ENCODE measurements around the gene TSPAN4. TPM values are rescaled to one million over a fixed set of nuclear protein-coding genes. Genes with fewer than 3 reads are reported as not detected.

Gene TSPAN4
- total and polyA plus RNA-seq, 10 donors, result 32.1 to 140 (median 107) TPM

DNA sequence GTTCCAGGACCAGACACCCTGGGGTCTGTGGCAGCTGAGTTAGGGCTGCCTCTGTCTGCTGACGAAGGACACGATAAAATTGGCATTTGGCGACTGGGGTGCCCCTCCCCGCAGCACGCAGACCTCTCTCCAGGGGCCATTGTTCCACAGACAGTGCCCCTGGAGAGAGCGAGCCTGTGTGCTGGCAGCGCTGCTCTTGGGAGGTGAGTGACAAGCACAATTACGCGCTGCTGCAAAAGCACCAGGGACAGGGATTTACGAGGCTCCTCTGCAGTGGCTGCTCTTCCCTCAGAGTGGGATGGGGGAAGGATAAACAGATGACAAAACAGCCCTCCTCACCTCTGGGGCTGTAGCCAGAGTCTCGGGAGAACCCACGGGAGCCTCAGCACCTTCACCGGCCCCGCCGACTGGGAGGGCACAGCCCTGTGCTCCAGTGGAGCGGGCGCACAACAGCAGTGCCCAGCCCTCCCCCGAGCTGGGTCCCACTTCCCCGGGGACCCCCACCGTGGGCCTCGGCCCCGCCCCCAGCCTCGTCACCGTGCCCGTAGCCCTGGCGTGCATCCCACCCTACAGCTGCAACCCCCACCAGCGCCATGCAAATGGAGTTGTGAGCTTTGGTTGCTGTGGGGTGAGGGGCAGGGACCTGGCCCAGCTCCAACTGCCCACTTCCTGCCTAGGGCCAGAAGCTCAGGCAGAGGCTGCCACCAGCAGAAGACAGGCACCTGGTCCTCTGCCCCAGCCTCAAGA, 48.3 kb downstream of the TSPAN4 start:
- Histone ChIP-seq H3K4me1 (peaks cover 0 to 5% (median 0%) of the 10 kb centered on the region in 6 donors), H3K36me3 (peaks cover 0 to 93% (median 34%) of the 10 kb centered on the region in 6 donors), H3K27ac (no peak overlapping the region), H3K4me3 (no peak overlapping the region), H3K9me3 (no peaks in the 10 kb centered on the region), H3K27me3 (replicated peaks in 1 of 7) (no peaks in the 10 kb centered on the region)
- no peak for TF ChIP-seq POLR2AphosphoS5 (IDR thresholded peaks at IDR 0.05)
- no peak for TF ChIP-seq CTCF (IDR thresholded peaks at IDR 0.05 in 8 of 11, conservative IDR thresholded peaks at IDR 0.05 in 3 of 11)
- intact Hi-C loops (cut with DNase I; ENCODE audit: low total_unique reads), result no loop called here
- 80 to 88% (median 84%) methylated on average over 17 to 27 of the region's 27 CpGs for WGBS, 5 donors
- no peak for DNase-seq

DNA sequence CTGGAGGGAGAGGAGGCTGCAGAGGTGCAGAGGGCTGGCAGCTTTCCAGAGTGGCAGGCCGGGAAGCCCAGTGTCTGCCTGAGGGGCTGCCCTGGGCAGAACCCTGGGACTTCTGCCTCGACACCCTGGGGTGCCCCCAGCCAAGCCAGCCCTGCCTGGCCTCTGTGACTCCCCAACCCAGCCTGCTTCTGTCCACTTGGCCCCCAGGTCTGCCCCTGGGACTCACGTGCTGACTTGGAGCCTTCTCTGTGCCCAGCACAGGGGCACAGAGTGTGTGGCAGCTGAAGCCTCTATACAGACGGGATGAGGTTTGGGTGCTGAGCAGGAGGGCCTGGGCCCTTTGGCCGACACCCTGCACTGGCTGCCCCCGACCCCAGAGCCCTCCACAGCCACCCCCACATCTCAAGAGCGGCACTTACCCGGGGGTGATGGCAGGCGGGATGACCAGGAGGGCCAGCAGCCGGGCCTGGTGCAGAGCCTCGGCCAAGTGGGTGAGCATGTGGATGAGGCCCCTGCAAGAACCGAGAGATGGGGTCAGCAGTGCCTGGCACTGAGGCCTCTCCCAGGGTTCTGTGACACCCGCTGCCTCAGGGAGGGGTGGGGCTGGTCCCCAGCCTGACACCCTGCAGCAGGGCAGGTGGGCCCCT, 50.5 kb downstream of the TSPAN4 start:
- Histone ChIP-seq H3K4me3 (no peak overlapping the region), H3K4me1 (peaks cover 0 to 5% (median 0%) of the 10 kb centered on the region in 6 donors), H3K9me3 (no peaks in the 10 kb centered on the region), H3K27me3 (replicated peaks in 1 of 7) (no peaks in the 10 kb centered on the region), H3K36me3 (peaks cover 0 to 82% (median 20%) of the 10 kb centered on the region in 6 donors), H3K27ac (no peak overlapping the region)
- 78 to 91% (median 90%) methylated on average over 2 to 13 of the region's 13 CpGs for WGBS, 5 donors
- DNase-seq, result no peak
- intact Hi-C loops (cut with DNase I; ENCODE audit: low total_unique reads), result no loop called here
- no peak for TF ChIP-seq CTCF (IDR thresholded peaks at IDR 0.05 in 8 of 11, conservative IDR thresholded peaks at IDR 0.05 in 3 of 11)
- peak in 1 of 3 donors; percentile 7 for TF ChIP-seq POLR2AphosphoS5 (IDR thresholded peaks at IDR 0.05)
- TF ChIP-seq POLR2A (IDR thresholded peaks at IDR 0.05), result no peak

- no peak overlapping the region for H3K4me3 ChIP-seq
- no peak for DNase-seq
- WGBS, 5 donors, result 90 to 93% (median 91%) methylated on average over 2 to 12 of the region's 12 CpGs
- TF ChIP-seq POLR2A (IDR thresholded peaks at IDR 0.05) (no peak), CTCF (IDR thresholded peaks at IDR 0.05 in 8 of 11, conservative IDR thresholded peaks at IDR 0.05 in 3 of 11) (no peak), POLR2AphosphoS5 (IDR thresholded peaks at IDR 0.05) (no peak)
- H3K4me1 ChIP-seq, result peaks cover 0 to 5% (median 0%) of the 10 kb centered on the region in 6 donors
- intact Hi-C loops (cut with DNase I; ENCODE audit: low total_unique reads), result no loop called here
- peaks cover 0 to 82% (median 29%) of the 10 kb centered on the region in 6 donors for H3K36me3 ChIP-seq
- H3K27ac ChIP-seq, result no peak overlapping the region
- no peaks in the 10 kb centered on the region for H3K27me3 ChIP-seq (replicated peaks in 1 of 7)
- no peaks in the 10 kb centered on the region for H3K9me3 ChIP-seq
Observed at GRCh38 chr11:894575-895201, 52.0 kb downstream of the TSPAN4 start.

All from spleen (tissue), 11 donors.